ENCODE results near the gene EPHA8. TPM values are rescaled to one million over a fixed set of nuclear protein-coding genes. Genes with fewer than 3 reads are reported as not detected.

Gene EPHA8
- total RNA-seq, 1 donor from 2014 or later, result not detected

GRCh38 chr1:22553991-22554522 lies 9.2 kb upstream of the EPHA8 start:
- TF ChIP-seq CTCF (conservative IDR thresholded peaks at IDR 0.05), result no peak
- no peak overlapping the region for H3K4me3 Mint-ChIP-seq
- DNase-seq (ENCODE audit: low read depth, low spot score), result no peak
- no peaks in the 10 kb centered on the region for H3K36me3 Mint-ChIP-seq (ENCODE audit: low read depth)
- H3K27me3 Mint-ChIP-seq (ENCODE audit: low read depth), result peaks cover 38% of the 10 kb centered on the region
- no peaks in the 10 kb centered on the region for H3K9me3 Mint-ChIP-seq
- H3K27ac Mint-ChIP-seq (ENCODE audit: unreplicated experiment), result no peak overlapping the region
- H3K4me1 Mint-ChIP-seq, result peaks cover 25% of the 10 kb centered on the region

DNA sequence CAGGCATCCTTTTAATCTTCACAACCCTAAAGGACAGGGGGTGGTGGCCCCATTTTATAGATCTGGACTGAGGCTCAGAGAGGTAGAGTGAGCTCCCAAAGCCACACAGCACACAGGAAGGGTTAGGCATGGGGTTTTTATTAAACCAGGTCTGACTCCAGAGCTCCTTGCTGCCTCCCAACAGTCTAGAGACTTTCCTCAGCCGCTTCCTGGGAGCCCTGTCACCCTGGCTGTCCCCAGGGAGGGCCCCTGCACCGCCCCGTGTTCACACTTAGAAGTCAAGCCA lies 8.0 kb upstream of the EPHA8 start:
- Mint-ChIP-seq H3K27me3 (ENCODE audit: low read depth) (peaks cover 50% of the 10 kb centered on the region), H3K4me1 (peaks cover 25% of the 10 kb centered on the region), H3K9me3 (no peaks in the 10 kb centered on the region), H3K27ac (ENCODE audit: unreplicated experiment) (no peak overlapping the region), H3K36me3 (ENCODE audit: low read depth) (no peaks in the 10 kb centered on the region), H3K4me3 (no peak overlapping the region)
- no peak for DNase-seq (ENCODE audit: low read depth, low spot score)
- no peak for TF ChIP-seq CTCF (conservative IDR thresholded peaks at IDR 0.05)

DNA sequence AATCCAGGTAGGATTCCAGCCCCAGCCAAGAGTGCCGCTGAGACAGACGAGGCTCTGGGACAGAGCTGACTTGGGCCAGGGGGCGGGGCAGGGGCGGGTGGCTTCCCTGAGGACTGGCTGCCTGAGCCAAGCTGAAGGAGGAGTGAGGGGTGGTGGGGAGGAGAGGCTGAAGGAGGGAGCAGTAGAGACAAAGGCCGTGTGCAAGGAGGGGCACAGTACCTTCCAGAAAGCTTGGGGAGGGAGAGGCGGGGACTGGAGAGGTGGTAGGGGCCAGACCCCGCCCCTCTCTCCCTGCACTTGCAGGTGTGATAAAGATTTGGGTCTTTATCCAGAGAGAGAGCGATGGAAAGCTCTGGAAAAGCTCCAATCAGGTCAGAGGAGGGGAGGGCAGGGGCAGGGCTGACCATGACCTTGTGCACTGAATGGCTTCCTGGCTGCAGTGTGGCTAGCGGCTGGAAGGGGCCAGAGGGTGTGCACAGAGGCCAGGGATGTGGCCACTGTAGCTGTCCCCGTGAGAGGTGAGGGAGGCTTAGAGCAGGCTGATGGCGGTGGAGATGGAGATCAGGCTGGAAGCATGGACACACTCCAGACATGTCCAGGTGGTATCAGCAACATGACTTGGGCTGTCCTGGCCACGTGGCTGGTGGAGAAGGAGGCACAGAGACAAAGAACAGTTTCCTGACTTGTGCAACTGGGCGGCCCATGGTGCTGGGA lies 6.7 kb upstream of the EPHA8 start:
- peaks cover 62% of the 10 kb centered on the region for H3K27me3 Mint-ChIP-seq (ENCODE audit: low read depth)
- TF ChIP-seq CTCF (conservative IDR thresholded peaks at IDR 0.05), result no peak
- no peaks in the 10 kb centered on the region for H3K36me3 Mint-ChIP-seq (ENCODE audit: low read depth)
- no peak overlapping the region for H3K4me3 Mint-ChIP-seq
- H3K27ac Mint-ChIP-seq (ENCODE audit: unreplicated experiment), result no peak overlapping the region
- H3K9me3 Mint-ChIP-seq, result no peaks in the 10 kb centered on the region
- peaks cover 25% of the 10 kb centered on the region for H3K4me1 Mint-ChIP-seq
- no peak for DNase-seq (ENCODE audit: low read depth, low spot score)

GRCh38 chr1:22557341-22557950 lies 5.8 kb upstream of the EPHA8 start:
- DNase-seq (ENCODE audit: low read depth, low spot score), result no peak
- Mint-ChIP-seq H3K36me3 (ENCODE audit: low read depth) (no peaks in the 10 kb centered on the region), H3K27me3 (ENCODE audit: low read depth) (peaks cover 71% of the 10 kb centered on the region), H3K27ac (ENCODE audit: unreplicated experiment) (no peak overlapping the region), H3K9me3 (no peaks in the 10 kb centered on the region), H3K4me3 (no peak overlapping the region), H3K4me1 (peaks cover 25% of the 10 kb centered on the region)
- TF ChIP-seq CTCF (conservative IDR thresholded peaks at IDR 0.05), result no peak

GRCh38 chr1:22563671-22564602 lies 648 bp downstream of the EPHA8 start:
- peaks cover 4% of the 10 kb centered on the region for H3K4me1 Mint-ChIP-seq
- peak overlapping the region; percentile 54 for H3K4me3 Mint-ChIP-seq
- H3K27ac Mint-ChIP-seq (ENCODE audit: unreplicated experiment), result no peak overlapping the region
- H3K27me3 Mint-ChIP-seq (ENCODE audit: low read depth), result peaks cover 84% of the 10 kb centered on the region
- no peak for TF ChIP-seq CTCF (conservative IDR thresholded peaks at IDR 0.05)
- no peaks in the 10 kb centered on the region for H3K36me3 Mint-ChIP-seq (ENCODE audit: low read depth)
- DNase-seq (ENCODE audit: low read depth, low spot score), result no peak
- no peaks in the 10 kb centered on the region for H3K9me3 Mint-ChIP-seq

Data from neural crest cell (in vitro differentiated cells).